ENCODE results near the gene KCNN3. TPM values are rescaled to one million over a fixed set of nuclear protein-coding genes. Genes with fewer than 3 reads are reported as not detected.

Gene KCNN3
- total RNA-seq, 1 donor from 2014 or later: 0.04 TPM

DNA sequence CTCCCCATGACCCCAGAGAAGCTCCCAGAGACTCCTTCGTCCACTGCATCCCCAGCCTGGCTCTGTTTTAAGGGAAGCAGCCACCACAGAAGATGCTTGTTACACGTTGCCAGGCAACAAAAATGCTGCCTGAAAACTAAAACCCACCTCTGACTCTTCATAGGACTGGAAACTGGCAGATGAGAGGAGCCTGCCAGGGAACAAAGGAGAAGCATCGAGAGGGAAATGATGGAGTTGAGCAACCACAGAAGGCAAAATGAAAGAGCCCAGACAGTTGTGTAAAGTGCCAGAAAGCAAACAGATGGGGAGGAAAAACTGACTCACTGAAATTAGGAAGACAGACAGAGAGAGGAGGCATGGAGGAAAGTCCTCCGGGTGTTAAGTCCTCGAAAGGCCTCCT, 118.4 kb downstream of the KCNN3 start:
- no peaks in the 10 kb centered on the region for H3K36me3 ChIP-seq (ENCODE audit: control insufficient read depth, insufficient read depth, low read length)
- DNase-seq (ENCODE audit: low read depth): no peak
- peaks cover 49% of the 10 kb centered on the region for H3K27me3 ChIP-seq (ENCODE audit: control insufficient read depth, insufficient read depth, low read length)
- TF ChIP-seq, protein P1, sequence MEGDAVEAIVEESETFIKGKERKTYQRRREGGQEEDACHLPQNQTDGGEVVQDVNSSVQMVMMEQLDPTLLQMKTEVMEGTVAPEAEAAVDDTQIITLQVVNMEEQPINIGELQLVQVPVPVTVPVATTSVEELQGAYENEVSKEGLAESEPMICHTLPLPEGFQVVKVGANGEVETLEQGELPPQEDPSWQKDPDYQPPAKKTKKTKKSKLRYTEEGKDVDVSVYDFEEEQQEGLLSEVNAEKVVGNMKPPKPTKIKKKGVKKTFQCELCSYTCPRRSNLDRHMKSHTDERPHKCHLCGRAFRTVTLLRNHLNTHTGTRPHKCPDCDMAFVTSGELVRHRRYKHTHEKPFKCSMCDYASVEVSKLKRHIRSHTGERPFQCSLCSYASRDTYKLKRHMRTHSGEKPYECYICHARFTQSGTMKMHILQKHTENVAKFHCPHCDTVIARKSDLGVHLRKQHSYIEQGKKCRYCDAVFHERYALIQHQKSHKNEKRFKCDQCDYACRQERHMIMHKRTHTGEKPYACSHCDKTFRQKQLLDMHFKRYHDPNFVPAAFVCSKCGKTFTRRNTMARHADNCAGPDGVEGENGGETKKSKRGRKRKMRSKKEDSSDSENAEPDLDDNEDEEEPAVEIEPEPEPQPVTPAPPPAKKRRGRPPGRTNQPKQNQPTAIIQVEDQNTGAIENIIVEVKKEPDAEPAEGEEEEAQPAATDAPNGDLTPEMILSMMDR (IDR thresholded peaks at IDR 0.05; ENCODE audit: insufficient read depth, low read length, poor library complexity, severe bottlenecking): no peak
- no peak overlapping the region for H3K4me3 ChIP-seq (ENCODE audit: low read depth, low read length)

DNA sequence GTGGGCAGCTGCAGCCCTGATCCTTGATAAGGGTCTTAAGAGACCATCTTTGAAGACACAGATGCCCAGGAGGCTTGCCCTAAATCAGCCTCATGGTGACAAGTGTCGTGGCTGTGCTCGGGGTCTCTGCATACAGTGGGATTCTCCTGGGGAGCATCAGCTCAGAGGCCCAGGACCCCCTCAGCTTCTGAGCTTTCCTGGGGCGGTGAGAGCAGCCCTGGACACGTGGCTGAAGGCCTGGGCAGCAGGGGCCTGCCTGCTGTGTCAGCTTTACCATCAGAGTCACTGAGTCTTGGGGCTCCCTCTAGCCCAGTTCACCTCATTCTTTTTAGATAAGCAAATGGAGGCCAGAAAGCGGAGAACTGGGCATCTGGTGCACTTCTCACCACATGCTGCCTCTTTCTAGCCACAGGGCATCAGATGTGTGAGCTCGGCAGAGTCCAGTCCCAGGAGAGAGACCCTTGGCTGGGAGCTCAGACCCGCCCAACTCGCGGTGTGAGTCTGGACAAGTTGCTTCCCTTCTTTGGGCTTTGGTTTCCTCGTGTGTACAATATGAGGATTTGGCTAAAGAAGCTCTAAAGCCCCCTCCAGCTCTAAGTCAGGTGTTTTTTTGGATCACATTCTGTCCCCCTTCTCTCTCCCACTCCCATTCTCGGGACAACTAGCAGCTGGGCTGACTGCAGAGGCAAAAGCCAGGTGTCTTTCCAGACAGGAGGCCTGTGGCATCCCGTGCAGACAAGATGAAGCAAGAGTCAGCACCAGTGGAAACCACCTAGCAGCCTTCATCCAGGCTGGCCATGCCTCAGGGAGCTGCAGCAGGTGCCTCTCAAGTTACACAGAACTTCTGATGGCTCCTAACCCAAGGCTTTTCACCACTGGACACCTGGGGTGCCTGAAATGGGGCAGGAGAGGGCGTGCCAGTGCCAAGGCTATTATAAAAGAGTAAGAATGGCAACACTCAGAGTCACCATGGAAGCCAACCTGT, 119.1 kb downstream of the KCNN3 start:
- peaks cover 52% of the 10 kb centered on the region for H3K27me3 ChIP-seq (ENCODE audit: control insufficient read depth, insufficient read depth, low read length)

DNA sequence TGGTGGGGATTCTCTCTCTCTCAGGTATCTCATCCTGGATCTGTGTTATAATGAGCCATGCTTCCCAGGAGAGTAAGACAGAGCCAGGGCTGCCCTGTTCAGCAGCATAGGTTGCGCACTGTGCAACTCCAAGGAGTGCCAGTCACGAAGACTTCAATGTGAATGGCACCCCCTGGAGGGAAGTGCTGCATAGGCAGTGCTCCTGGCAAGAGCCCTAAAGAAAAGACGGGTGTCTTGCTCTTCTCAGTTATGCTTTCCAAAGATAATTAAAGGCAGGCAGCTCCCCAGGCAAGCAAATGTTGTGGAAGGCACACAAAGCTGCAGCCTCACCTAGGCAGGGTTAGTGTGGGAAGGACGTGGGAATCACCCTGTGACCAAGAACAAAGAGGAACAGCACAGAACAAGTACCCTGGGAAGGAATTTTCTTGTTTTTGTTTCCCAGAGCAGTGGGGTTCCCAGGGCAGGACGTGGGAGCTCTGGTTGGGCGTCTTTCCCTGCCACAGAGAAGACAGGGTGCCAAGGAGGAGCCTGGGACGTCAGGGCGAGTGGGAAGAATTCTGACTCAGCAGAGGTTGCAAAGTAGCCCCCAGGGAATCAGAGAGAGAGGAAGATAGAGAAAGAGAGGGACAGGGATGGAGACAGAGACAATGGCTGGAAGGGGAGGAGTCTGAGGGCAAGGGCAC, 120.9 kb downstream of the KCNN3 start:
- H3K27me3 ChIP-seq (ENCODE audit: control insufficient read depth, insufficient read depth, low read length): peaks cover 55% of the 10 kb centered on the region
- TF ChIP-seq, protein P1 (IDR thresholded peaks at IDR 0.05; ENCODE audit: insufficient read depth, low read length, poor library complexity, severe bottlenecking): peak; percentile 36
- no peak for DNase-seq (ENCODE audit: low read depth)
- no peaks in the 10 kb centered on the region for H3K36me3 ChIP-seq (ENCODE audit: control insufficient read depth, insufficient read depth, low read length)
- H3K4me3 ChIP-seq (ENCODE audit: low read depth, low read length): no peak overlapping the region

More for the DNA sequence above, 119.1 kb downstream of the KCNN3 start:
- no peaks in the 10 kb centered on the region for H3K36me3 ChIP-seq (ENCODE audit: control insufficient read depth, insufficient read depth, low read length)
- DNase-seq (ENCODE audit: low read depth): no peak
- TF ChIP-seq, protein P1 (IDR thresholded peaks at IDR 0.05; ENCODE audit: insufficient read depth, low read length, poor library complexity, severe bottlenecking): no peak
- H3K4me3 ChIP-seq (ENCODE audit: low read depth, low read length): no peak overlapping the region

DNA sequence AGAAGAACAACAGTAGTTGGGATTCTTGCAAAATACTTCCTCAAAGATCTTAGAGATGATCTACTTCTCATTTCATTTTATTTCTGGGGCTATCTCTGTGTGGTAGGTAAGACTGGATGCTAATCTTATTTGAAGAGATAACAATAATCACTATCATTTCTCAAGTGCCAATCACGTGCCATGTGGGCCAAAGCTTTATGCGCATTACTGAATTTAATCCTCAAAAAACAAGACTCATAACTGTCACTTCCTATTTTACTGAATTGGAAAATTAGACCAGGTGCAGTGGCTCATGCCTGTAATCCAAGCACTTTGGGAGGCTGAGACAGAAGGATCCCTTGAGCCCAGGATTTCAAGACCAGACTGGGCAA, 121.7 kb downstream of the KCNN3 start:
- no peak for DNase-seq (ENCODE audit: low read depth)
- H3K4me3 ChIP-seq (ENCODE audit: low read depth, low read length): no peak overlapping the region
- H3K27me3 ChIP-seq (ENCODE audit: control insufficient read depth, insufficient read depth, low read length): peaks cover 53% of the 10 kb centered on the region
- TF ChIP-seq, protein P1 (IDR thresholded peaks at IDR 0.05; ENCODE audit: insufficient read depth, low read length, poor library complexity, severe bottlenecking): no peak
- H3K36me3 ChIP-seq (ENCODE audit: control insufficient read depth, insufficient read depth, low read length): no peaks in the 10 kb centered on the region

DNA sequence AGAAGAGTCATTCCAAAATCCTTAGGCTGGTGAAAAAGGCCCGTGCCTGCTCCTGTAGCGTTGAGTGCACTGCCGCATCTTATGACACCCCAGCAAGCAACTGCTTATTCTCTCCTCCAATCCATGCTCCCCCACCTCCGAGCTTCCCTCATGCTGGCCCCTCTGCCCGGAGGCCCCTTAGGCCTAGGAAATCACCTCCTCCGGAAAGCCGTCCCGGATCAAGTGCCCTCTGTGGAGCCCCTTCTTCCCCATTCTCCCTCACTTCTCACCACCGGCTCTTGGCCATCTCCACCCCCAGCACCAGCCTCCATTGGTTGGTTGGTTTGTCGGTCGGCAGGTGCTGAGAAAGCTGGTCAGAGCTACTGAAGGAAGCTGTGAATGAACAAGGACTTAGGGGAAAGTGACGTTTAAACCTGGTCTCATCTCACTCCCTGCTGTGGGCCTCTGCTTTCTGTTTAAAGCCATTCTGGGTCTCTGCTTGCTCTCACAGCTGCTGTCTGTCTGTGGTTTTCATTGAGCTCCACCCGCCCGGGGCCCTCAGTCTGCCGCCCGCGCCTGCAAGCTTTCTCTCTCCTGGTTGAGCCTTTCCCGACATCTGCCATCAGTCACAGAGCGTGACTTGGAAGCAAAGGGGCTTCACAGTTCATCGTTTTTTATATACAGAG, 122.2 kb downstream of the KCNN3 start:
- Histone ChIP-seq H3K36me3 (ENCODE audit: control insufficient read depth, insufficient read depth, low read length) (no peaks in the 10 kb centered on the region), H3K4me3 (ENCODE audit: low read depth, low read length) (no peak overlapping the region), H3K27me3 (ENCODE audit: control insufficient read depth, insufficient read depth, low read length) (peaks cover 53% of the 10 kb centered on the region)
- no peak for DNase-seq (ENCODE audit: low read depth)
- TF ChIP-seq, protein P1 (IDR thresholded peaks at IDR 0.05; ENCODE audit: insufficient read depth, low read length, poor library complexity, severe bottlenecking): no peak

Data from kidney epithelial cell (primary cell).